Sigmoid colon (tissue), 7 donors: ENCODE results near the gene STK11. TPM values are rescaled to one million over a fixed set of nuclear protein-coding genes. Genes with fewer than 3 reads are reported as not detected.

Experiments
- DNase-seq: peaks from one replicate; pipeline ENCODE4 v3.0.0-alpha.2; 2019
- H3K27ac ChIP-seq, 4 donors: fragments of 200-600 bp; sonication (generic); one replicate each; pipeline ENCODE4 v1.5.1; 2016 to 2019; ENCODE audit warnings: mild to moderate bottlenecking in 1 of 4
- H3K27me3 ChIP-seq, 3 donors: fragments of 200-600 bp; sonication (generic); one replicate each; pipeline ENCODE4 v1.5.1; 2019; ENCODE audit warnings: mild to moderate bottlenecking in 1 of 3
- H3K36me3 ChIP-seq, 4 donors: fragments of 200-600 bp; sonication (generic); one replicate each; pipeline ENCODE4 v1.5.1; 2016 to 2019
- H3K4me1 ChIP-seq, 4 donors: fragments of 200-600 bp; sonication (generic); one replicate each; pipeline ENCODE4 v1.5.1; 2017 to 2019
- H3K4me3 ChIP-seq, 4 donors: fragments of 200-600 bp; sonication (generic); one replicate each; pipeline ENCODE4 v1.5.1; 2017 to 2019; ENCODE audit warnings: mild to moderate bottlenecking in 2 of 4, moderate library complexity in 1 of 4
- H3K9me3 ChIP-seq, 4 donors: fragments of 200-600 bp in 3 of 4; sonication (generic) in 3 of 4; one replicate each; pipeline versions ENCODE4 v1.5.1 to v1.6.1; 2013 to 2019
- CTCF ChIP-seq, 4 experiments: fragments of 450-650 bp in 3 of 4; fragments of 200-600 bp in 1 of 4; IDR thresholded peaks; one replicate each; pipeline ENCODE4 v1.5.1; 2016 to 2019; ENCODE audit warnings: antibody characterized with exemption in 4 of 4, mild to moderate bottlenecking in 3 of 4, moderate library complexity in 2 of 4
- EP300 ChIP-seq, 4 donors: sonication (generic); formaldehyde crosslinking; IDR thresholded peaks; one replicate each; pipeline ENCODE4 v1.6.1; 2017; ENCODE audit warnings: antibody characterized with exemption in 4 of 4
- POLR2A ChIP-seq, 2 donors: fragments of 450-650 bp; IDR thresholded peaks; one replicate each; pipeline ENCODE4 v1.6.1; 2016; ENCODE audit warnings: antibody characterized with exemption in 2 of 2, mild to moderate bottlenecking in 2 of 2, moderate library complexity in 2 of 2
- POLR2AphosphoS5 ChIP-seq, 4 donors: sonication (generic); formaldehyde crosslinking; IDR thresholded peaks; one replicate each; pipeline ENCODE4 v1.6.1; 2017; ENCODE audit warnings: antibody characterized with exemption in 4 of 4
- WGBS, 2 donors: extraction: QIAGEN DNeasy Blood & Tissue Kit; methylation state at CpG; one replicate each; pipeline ENCODE4 v1.1.7; 2013; 5-methylcytosine and 5-hydroxymethylcytosine counted together
- intact Hi-C: fragments of 100-400 bp; cut with DNase I; formaldehyde crosslinking; loops from one replicate; pipeline ENCODE4 v1.15.1; 2023
- polyA plus RNA-seq, 3 donors: library from polyadenylated mRNA; stranded (reverse); fragments of 200-250 nt; gene quantifications; one replicate each; pipeline ENCODE4 v1.2.3, GENCODE V29; 2013
- total RNA-seq, 4 donors: library from RNA; depleted of rRNA; stranded (reverse); fragments of >200 nt; gene quantifications; one replicate each; pipeline ENCODE4 v1.1.0, GENCODE V29; 2016
- donor health status: healthy with polysubstance abuse.
- donor health status: Bipolar disorder and iron deficiency.
- donor health status: healthy.

STK11 gene
- total and polyA plus RNA-seq, 7 donors: 31.2 to 86.5 (median 41.8) TPM

GRCh38 chr19:1255186-1256161, 49.9 kb downstream of the STK11 start:
- peaks cover 3 to 91% (median 81%) of the 10 kb centered on the region in 4 donors for H3K4me1 ChIP-seq

DNA sequence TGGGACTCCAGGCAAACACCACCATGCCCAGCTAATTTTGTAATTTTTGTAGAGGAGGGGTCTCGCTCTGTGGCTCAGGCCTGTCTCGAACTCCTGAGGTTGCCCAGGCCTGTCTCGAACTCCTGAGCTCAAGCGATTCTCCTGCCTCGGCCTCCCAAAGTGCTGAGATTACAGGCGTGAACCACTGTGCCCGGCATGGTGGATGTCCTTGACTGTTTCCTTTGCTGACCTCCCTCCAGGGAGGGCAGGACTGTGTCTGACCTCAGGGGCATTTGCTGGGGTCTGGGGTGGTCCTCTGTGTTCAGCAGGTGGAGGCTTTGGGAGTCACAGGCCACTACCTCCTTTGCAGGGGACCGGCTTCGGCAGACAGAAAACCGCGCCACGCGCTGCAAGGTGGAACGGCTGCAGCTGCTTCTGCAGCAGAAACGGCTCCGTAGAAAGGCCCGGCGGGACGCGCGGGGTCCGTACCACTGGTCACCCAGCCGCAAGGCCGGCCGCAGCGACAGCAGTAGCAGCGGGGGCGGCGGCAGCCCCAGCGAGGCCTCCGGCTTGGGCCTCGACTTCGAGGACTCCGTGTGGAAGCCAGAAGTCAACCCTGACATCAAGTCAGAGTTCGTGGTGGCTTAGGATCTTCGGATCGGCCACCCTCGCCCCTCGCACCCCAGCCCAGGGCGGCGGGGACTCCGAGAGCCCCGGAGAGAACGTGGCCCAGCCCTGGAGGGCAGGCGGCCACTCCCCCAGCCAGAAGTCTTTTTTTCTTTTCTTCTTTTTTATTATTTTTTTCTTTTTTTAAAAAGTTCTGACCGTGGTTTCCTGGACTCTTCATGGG, 51.3 kb downstream of the STK11 start:
- WGBS, 2 donors: 89% methylated on average over 46 of the region's 46 CpGs
- Histone ChIP-seq H3K4me1 (peaks cover 3 to 93% (median 82%) of the 10 kb centered on the region in 4 donors), H3K4me3 (no peak overlapping the region), H3K27ac (peak overlapping the region; percentile 96 to 100 (median 100)), H3K36me3 (peaks cover 20 to 49% (median 25%) of the 10 kb centered on the region in 4 donors), H3K27me3 (no peaks in the 10 kb centered on the region), H3K9me3 (no peaks in the 10 kb centered on the region)
- intact Hi-C loops: no loop called here
- TF ChIP-seq CTCF (IDR thresholded peaks at IDR 0.05) (no peak), POLR2AphosphoS5 (IDR thresholded peaks at IDR 0.05) (peak in 2 of 4 donors; percentile 25 to 50), EP300 (IDR thresholded peaks at IDR 0.05) (no peak)
- no peak for DNase-seq

More at GRCh38 chr19:1255186-1256161, 49.9 kb downstream of the STK11 start:
- WGBS, 2 donors: 85 to 87% methylated on average over 52 of the region's 52 CpGs
- Histone ChIP-seq H3K4me3 (no peak overlapping the region), H3K9me3 (no peaks in the 10 kb centered on the region), H3K36me3 (peaks cover 20 to 59% (median 26%) of the 10 kb centered on the region in 4 donors), H3K27ac (peak overlapping the region; percentile 96 to 100 (median 100)), H3K27me3 (no peaks in the 10 kb centered on the region)
- TF ChIP-seq POLR2AphosphoS5 (IDR thresholded peaks at IDR 0.05) (peak in 3 of 4 donors; percentile 5 to 46 (median 16)), EP300 (IDR thresholded peaks at IDR 0.05) (no peak), POLR2A (IDR thresholded peaks at IDR 0.05) (peak in 1 of 2 donors; percentile 10), CTCF (IDR thresholded peaks at IDR 0.05) (no peak)
- intact Hi-C loops: no loop called here
- no peak for DNase-seq

DNA sequence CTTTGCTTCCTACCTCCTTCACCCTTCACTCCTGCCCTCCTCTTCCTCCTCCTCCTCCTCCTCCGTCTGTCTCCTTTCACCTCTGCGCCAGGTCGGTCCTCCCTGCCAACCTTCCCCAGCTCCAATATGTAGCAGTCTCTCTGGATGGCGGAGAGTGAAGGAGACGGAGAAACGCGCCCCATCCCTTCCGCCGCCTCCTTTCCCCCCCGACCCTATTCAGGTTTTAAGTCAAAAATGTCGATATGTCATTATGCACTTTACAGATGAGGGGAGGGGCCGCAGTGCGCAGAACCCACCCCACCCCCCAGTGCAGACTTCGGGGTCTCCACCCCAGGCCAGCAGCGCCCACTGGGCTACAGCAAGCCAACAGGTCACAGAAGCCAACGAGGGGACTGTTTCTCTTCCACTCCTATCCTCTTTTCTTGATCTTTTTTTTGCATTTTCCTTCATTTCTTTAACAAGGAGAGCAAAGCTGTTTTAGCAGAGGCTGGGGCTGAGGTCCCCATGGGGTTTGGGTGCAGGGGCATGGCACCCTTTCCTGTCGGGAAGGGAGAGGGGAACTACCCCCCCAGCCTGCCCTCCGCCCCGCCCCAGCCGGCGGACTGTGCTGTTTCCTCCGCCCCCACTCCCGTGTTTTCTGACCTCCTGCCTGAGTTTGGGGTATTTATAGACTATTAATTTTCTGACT, 52.0 kb downstream of the STK11 start:
- Histone ChIP-seq H3K4me3 (no peak overlapping the region), H3K4me1 (peaks cover 2 to 93% (median 84%) of the 10 kb centered on the region in 4 donors), H3K27me3 (no peaks in the 10 kb centered on the region), H3K27ac (peak overlapping the region; percentile 96 to 100 (median 100)), H3K9me3 (no peaks in the 10 kb centered on the region), H3K36me3 (peaks cover 20 to 47% (median 24%) of the 10 kb centered on the region in 4 donors)
- 67 to 68% methylated on average over 23 of the region's 23 CpGs for WGBS, 2 donors
- intact Hi-C loops: no loop called here
- TF ChIP-seq EP300 (IDR thresholded peaks at IDR 0.05) (no peak), POLR2AphosphoS5 (IDR thresholded peaks at IDR 0.05) (peak in 1 of 4 donors; percentile 6)
- DNase-seq: no peak

- intact Hi-C loops: no loop called here
- H3K4me3 ChIP-seq: no peak overlapping the region
- no peaks in the 10 kb centered on the region for H3K9me3 ChIP-seq
- DNase-seq: no peak
- WGBS, 2 donors: 75 to 80% methylated on average over 8 of the region's 8 CpGs
- no peaks in the 10 kb centered on the region for H3K27me3 ChIP-seq
- H3K27ac ChIP-seq: peak overlapping the region; percentile 96 to 100 (median 100)
- peaks cover 20 to 47% (median 24%) of the 10 kb centered on the region in 4 donors for H3K36me3 ChIP-seq
- peaks cover 0 to 89% (median 85%) of the 10 kb centered on the region in 4 donors for H3K4me1 ChIP-seq
- no peak for TF ChIP-seq POLR2A (IDR thresholded peaks at IDR 0.05)
- no peak for TF ChIP-seq POLR2AphosphoS5 (IDR thresholded peaks at IDR 0.05)
- TF ChIP-seq CTCF (IDR thresholded peaks at IDR 0.05): no peak
- TF ChIP-seq EP300 (IDR thresholded peaks at IDR 0.05): no peak
Observed at GRCh38 chr19:1258163-1258492, 52.5 kb downstream of the STK11 start.
